Bronchial epithelial cell (primary cell): ENCODE measurements around the gene IL33. TPM values are rescaled to one million over a fixed set of nuclear protein-coding genes. Genes with fewer than 3 reads are reported as not detected.

ENCODE experiments used
- DNase-seq: peaks from one replicate; pipeline ENCODE4 v3.0.0-alpha.2; 2010; ENCODE audit warnings: low read depth
- FAIRE-seq: peaks from 2 replicates; lab custom pipeline; 2011; peaks lifted over from hg19 to GRCh38; lab: Jason Lieb, UNC
- H3K27me3 ChIP-seq: 2 replicates; pipeline ENCODE4 v1.5.1; 2011; ENCODE audit warnings: low read length; ENCODE audit not compliant: control insufficient read depth, insufficient read depth
- H3K36me3 ChIP-seq: 2 replicates; pipeline ENCODE4 v1.5.1; 2011; ENCODE audit warnings: low read length; ENCODE audit not compliant: control insufficient read depth, insufficient read depth
- H3K4me3 ChIP-seq: 2 replicates; pipeline ENCODE4 v1.5.1; 2011; ENCODE audit warnings: mild to moderate bottlenecking, low read depth, low read length, control low read depth
- CTCF ChIP-seq: IDR thresholded peaks from 2 replicates; pipeline ENCODE4 v1.5.1; 2011; ENCODE audit warnings: mild to moderate bottlenecking, moderate library complexity, low read length, control low read depth, inconsistent platforms; ENCODE audit not compliant: insufficient read depth, severe bottlenecking
- total RNA-seq: library from RNA; depleted of rRNA; stranded (reverse); fragments of >200 nt; gene quantifications from 2 replicates; pipeline ENCODE4 v1.2.1, GENCODE V29; 2014

The IL33 gene
- total RNA-seq, 1 donor from 2014 or later, result 2.4 TPM

- no peak for FAIRE-seq
- Histone ChIP-seq H3K27me3 (no peaks in the 10 kb centered on the region), H3K36me3 (no peaks in the 10 kb centered on the region), H3K4me3 (no peak overlapping the region)
- no peak for TF ChIP-seq CTCF
- DNase-seq, result peak; percentile 88
Measured at GRCh38 chr9:6239048-6239461, 23.4 kb downstream of the IL33 start.

- DNase-seq, result peak; percentile 42
- H3K4me3 ChIP-seq, result no peak overlapping the region
- no peaks in the 10 kb centered on the region for H3K36me3 ChIP-seq
- TF ChIP-seq CTCF, result no peak
- FAIRE-seq, result no peak
- no peaks in the 10 kb centered on the region for H3K27me3 ChIP-seq
Measured at GRCh38 chr9:6239694-6240093, 24.1 kb downstream of the IL33 start.

GRCh38 chr9:6243746-6244145 lies 28.1 kb downstream of the IL33 start:
- no peak for TF ChIP-seq CTCF
- Histone ChIP-seq H3K36me3 (no peaks in the 10 kb centered on the region), H3K27me3 (no peaks in the 10 kb centered on the region), H3K4me3 (no peak overlapping the region)
- FAIRE-seq (no peak), DNase-seq (peak; percentile 82)

- Histone ChIP-seq H3K27me3 (no peaks in the 10 kb centered on the region), H3K36me3 (no peaks in the 10 kb centered on the region), H3K4me3 (no peak overlapping the region)
- DNase-seq, result peak; percentile 75
- no peak for FAIRE-seq
- TF ChIP-seq CTCF, result no peak
Measured at GRCh38 chr9:6247266-6247665, 31.7 kb downstream of the IL33 start.

GRCh38 chr9:6268826-6269397 lies 53.3 kb downstream of the IL33 start:
- TF ChIP-seq CTCF, result no peak
- no peaks in the 10 kb centered on the region for H3K36me3 ChIP-seq
- no peaks in the 10 kb centered on the region for H3K27me3 ChIP-seq
- DNase-seq (peak; percentile 44), FAIRE-seq (no peak)
- no peak overlapping the region for H3K4me3 ChIP-seq

GRCh38 chr9:6270896-6271295 lies 55.3 kb downstream of the IL33 start:
- Histone ChIP-seq H3K27me3 (no peaks in the 10 kb centered on the region), H3K4me3 (no peak overlapping the region), H3K36me3 (no peaks in the 10 kb centered on the region)
- TF ChIP-seq CTCF, result no peak
- FAIRE-seq (peak; percentile 66), DNase-seq (peak; percentile 70)
